Suprapubic skin (tissue), 4 donors: Measurements from ENCODE around the gene RAB5IF. TPM values are rescaled to one million over a fixed set of nuclear protein-coding genes. Genes with fewer than 3 reads are reported as not detected.

Source experiments
- DNase-seq, 2 donors: peaks; one replicate each; pipeline ENCODE4 v3.0.0-alpha.2; 2019; ENCODE audit warnings: low spot score in 2 of 2
- H3K27ac ChIP-seq: fragments of 200-600 bp; sonication (generic); one replicate; pipeline ENCODE4 v1.5.1; 2019
- H3K27me3 ChIP-seq: fragments of 200-600 bp; sonication (generic); one replicate; pipeline ENCODE4 v1.5.1; 2019
- H3K36me3 ChIP-seq: fragments of 200-600 bp; sonication (generic); one replicate; pipeline ENCODE4 v1.5.1; 2019
- H3K4me1 ChIP-seq: fragments of 200-600 bp; sonication (generic); one replicate; pipeline ENCODE4 v1.5.1; 2019
- H3K4me3 ChIP-seq: fragments of 200-600 bp; sonication (generic); one replicate; pipeline ENCODE4 v1.5.1; 2019; ENCODE audit warnings: mild to moderate bottlenecking
- H3K9me3 ChIP-seq: fragments of 200-600 bp; sonication (generic); one replicate; pipeline ENCODE4 v1.5.1; 2019
- EP300 ChIP-seq: sonication (generic); formaldehyde crosslinking; IDR thresholded peaks from one replicate; pipeline ENCODE4 v1.6.1; 2017; ENCODE audit warnings: antibody characterized with exemption
- POLR2A ChIP-seq, 2 donors: fragments of 450-650 bp; IDR thresholded peaks; one replicate each; pipeline ENCODE4 v1.6.1; 2017; ENCODE audit warnings: antibody characterized with exemption in 2 of 2, mild to moderate bottlenecking in 2 of 2, moderate library complexity in 2 of 2
- POLR2AphosphoS5 ChIP-seq, 3 donors: sonication (generic); formaldehyde crosslinking; IDR thresholded peaks; one replicate each; pipeline ENCODE4 v1.6.1; 2017; ENCODE audit warnings: antibody characterized with exemption in 3 of 3
- WGBS: methylation state at CpG from one replicate; pipeline ENCODE4 v1.1.5; 2018; 5-methylcytosine and 5-hydroxymethylcytosine counted together
- total RNA-seq, 4 donors: library from RNA; depleted of rRNA; stranded (reverse); fragments of >200 nt; gene quantifications; one replicate each; pipeline ENCODE4 v1.1.0, GENCODE V29; 2016
- TF ChIP-seq, protein P1 (sequence below), 2 donors: fragments of 200-600 bp in 1 of 2; fragments of 450-650 bp in 1 of 2; sonication (generic) in 1 of 2; IDR thresholded peaks; one replicate each; pipeline ENCODE4 v1.5.1; 2016 to 2019; ENCODE audit warnings: antibody characterized with exemption in 2 of 2, mild to moderate bottlenecking in 1 of 2, moderate library complexity in 1 of 2

The RAB5IF gene
- total RNA-seq, 4 donors from 2014 or later: 42.2 to 127 (median 89.4) TPM

DNA sequence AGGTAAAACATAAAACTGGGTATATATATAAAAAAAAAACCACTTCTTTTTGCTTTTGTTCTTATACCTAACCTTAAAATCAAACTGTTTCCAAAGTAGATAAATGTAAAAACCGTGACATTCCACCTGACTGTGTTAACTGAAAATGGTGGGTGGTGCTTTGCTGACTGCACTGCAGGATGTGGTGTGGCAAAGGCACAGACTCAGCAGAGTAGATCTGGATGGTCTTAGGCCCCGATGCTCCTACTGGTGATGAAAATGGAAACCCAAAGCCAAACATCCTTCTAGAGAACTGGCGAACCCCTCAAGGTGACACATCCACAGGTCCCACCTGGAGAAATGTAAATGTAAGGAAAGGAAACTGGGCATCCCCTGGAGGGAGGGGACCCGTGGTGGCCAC is 23.3 kb upstream of the RAB5IF start:
- Histone ChIP-seq H3K4me3 (no peak overlapping the region), H3K27me3 (no peaks in the 10 kb centered on the region), H3K27ac (no peak overlapping the region), H3K36me3 (peaks cover 35% of the 10 kb centered on the region), H3K4me1 (peaks cover 16% of the 10 kb centered on the region), H3K9me3 (no peaks in the 10 kb centered on the region)
- WGBS: 73% methylated on average over 4 of the region's 4 CpGs
- DNase-seq: no peak
- TF ChIP-seq EP300: no peak
- TF ChIP-seq, protein P1, sequence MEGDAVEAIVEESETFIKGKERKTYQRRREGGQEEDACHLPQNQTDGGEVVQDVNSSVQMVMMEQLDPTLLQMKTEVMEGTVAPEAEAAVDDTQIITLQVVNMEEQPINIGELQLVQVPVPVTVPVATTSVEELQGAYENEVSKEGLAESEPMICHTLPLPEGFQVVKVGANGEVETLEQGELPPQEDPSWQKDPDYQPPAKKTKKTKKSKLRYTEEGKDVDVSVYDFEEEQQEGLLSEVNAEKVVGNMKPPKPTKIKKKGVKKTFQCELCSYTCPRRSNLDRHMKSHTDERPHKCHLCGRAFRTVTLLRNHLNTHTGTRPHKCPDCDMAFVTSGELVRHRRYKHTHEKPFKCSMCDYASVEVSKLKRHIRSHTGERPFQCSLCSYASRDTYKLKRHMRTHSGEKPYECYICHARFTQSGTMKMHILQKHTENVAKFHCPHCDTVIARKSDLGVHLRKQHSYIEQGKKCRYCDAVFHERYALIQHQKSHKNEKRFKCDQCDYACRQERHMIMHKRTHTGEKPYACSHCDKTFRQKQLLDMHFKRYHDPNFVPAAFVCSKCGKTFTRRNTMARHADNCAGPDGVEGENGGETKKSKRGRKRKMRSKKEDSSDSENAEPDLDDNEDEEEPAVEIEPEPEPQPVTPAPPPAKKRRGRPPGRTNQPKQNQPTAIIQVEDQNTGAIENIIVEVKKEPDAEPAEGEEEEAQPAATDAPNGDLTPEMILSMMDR (IDR thresholded peaks at IDR 0.05): no peak
- no peak for TF ChIP-seq POLR2A (IDR thresholded peaks at IDR 0.05)
- no peak for TF ChIP-seq POLR2AphosphoS5 (IDR thresholded peaks at IDR 0.05)

DNA sequence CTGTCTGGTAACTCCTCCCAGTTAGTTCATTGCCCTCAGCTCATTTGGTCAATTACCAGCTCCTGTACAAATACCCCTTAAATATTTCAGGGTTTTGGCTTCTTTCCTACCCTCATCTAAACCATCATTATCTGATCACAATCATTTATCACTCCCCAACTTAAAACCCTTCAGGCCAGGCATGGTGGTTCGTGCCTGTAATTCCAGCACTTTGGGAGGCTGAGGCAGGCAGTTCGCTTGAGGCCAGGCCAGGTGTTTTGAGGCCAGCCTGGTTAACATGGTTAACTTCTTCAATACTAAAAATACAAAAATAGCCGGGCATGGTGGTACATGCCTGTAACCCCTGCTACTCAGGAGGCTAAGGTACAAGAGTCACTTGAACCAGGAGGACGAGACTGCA is 22.8 kb upstream of the RAB5IF start:
- 89% methylated on average over 4 of the region's 4 CpGs for WGBS
- DNase-seq: no peak
- H3K27me3 ChIP-seq: no peaks in the 10 kb centered on the region
- H3K4me3 ChIP-seq: no peak overlapping the region
- peaks cover 16% of the 10 kb centered on the region for H3K4me1 ChIP-seq
- no peak for TF ChIP-seq POLR2AphosphoS5 (IDR thresholded peaks at IDR 0.05)
- no peak for TF ChIP-seq POLR2A (IDR thresholded peaks at IDR 0.05)
- TF ChIP-seq EP300: no peak
- TF ChIP-seq, protein P1 (IDR thresholded peaks at IDR 0.05): no peak
- H3K27ac ChIP-seq: no peak overlapping the region
- peaks cover 35% of the 10 kb centered on the region for H3K36me3 ChIP-seq
- H3K9me3 ChIP-seq: no peaks in the 10 kb centered on the region

DNA sequence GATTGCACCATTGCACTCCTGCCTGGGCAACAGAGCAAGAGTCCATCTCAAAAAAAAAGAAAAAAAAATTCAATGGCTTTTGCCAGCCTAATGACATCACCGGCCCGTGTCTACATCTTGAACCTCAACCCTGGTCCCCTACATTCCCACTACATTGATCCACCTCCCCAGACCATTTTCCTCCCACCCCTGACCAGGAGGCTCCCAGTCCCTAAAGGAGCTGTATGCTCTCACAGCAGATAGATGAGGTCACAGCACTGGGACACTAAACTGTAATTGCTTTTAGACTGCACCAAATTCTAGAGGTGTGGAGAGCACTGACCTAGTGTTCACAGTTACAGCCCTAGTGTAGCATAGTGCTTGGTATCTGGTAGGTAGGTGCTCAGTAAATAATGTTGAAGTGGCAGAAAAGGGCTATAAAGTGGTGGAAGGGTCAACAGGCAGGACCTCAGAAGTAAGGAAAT is 21.5 kb upstream of the RAB5IF start:
- H3K36me3 ChIP-seq: peaks cover 30% of the 10 kb centered on the region
- 84% methylated on average over 2 of the region's 2 CpGs for WGBS

DNA sequence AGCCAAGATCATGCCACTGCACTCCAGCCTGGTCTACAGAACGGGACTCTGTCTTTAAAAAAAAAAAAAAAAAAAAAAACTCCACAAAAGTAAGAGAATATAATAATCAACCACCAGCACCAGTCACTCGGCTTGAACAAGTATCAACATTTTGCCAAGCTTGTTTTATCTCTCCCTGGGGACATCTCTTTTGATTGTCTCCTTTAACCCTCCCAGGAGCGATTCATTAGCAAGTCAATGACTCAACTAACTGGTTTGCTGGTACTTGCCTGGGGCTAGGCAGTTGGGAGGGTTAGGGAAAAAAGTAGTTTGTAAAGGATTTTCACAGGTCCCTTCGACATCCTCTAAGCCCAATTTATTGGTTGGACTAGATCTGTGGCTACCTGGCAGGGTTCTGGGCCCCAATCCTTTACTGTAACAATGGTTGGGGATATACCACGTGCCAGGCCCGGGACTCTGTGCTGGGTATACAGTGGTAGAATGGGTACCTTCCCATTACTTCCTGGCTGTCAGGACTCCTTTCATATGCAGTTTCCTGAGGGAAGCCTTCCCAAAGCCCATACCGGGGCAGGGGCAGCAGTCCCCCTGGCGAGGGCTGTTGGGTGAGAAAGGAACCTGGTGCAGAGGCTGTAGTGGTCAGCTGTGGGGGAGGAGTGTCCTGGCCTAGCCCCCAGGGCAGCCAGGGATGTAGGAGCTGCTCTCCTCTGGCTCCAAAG is 20.0 kb upstream of the RAB5IF start:
- no peak for DNase-seq
- Histone ChIP-seq H3K27me3 (no peaks in the 10 kb centered on the region), H3K36me3 (peaks cover 16% of the 10 kb centered on the region), H3K9me3 (no peaks in the 10 kb centered on the region), H3K27ac (no peak overlapping the region), H3K4me1 (peaks cover 16% of the 10 kb centered on the region), H3K4me3 (no peak overlapping the region)
- 39% methylated on average over 5 of the region's 8 CpGs for WGBS
- TF ChIP-seq, protein P1 (IDR thresholded peaks at IDR 0.05): no peak
- TF ChIP-seq POLR2A (IDR thresholded peaks at IDR 0.05) (no peak), EP300 (no peak), POLR2AphosphoS5 (IDR thresholded peaks at IDR 0.05) (no peak)

More for the DNA sequence above, 21.5 kb upstream of the RAB5IF start:
- Histone ChIP-seq H3K27ac (no peak overlapping the region), H3K9me3 (no peaks in the 10 kb centered on the region), H3K27me3 (no peaks in the 10 kb centered on the region), H3K4me3 (no peak overlapping the region), H3K4me1 (peaks cover 16% of the 10 kb centered on the region)
- DNase-seq: no peak
- TF ChIP-seq EP300 (no peak), POLR2AphosphoS5 (IDR thresholded peaks at IDR 0.05) (no peak), POLR2A (IDR thresholded peaks at IDR 0.05) (no peak)
- TF ChIP-seq, protein P1 (IDR thresholded peaks at IDR 0.05): no peak

DNA sequence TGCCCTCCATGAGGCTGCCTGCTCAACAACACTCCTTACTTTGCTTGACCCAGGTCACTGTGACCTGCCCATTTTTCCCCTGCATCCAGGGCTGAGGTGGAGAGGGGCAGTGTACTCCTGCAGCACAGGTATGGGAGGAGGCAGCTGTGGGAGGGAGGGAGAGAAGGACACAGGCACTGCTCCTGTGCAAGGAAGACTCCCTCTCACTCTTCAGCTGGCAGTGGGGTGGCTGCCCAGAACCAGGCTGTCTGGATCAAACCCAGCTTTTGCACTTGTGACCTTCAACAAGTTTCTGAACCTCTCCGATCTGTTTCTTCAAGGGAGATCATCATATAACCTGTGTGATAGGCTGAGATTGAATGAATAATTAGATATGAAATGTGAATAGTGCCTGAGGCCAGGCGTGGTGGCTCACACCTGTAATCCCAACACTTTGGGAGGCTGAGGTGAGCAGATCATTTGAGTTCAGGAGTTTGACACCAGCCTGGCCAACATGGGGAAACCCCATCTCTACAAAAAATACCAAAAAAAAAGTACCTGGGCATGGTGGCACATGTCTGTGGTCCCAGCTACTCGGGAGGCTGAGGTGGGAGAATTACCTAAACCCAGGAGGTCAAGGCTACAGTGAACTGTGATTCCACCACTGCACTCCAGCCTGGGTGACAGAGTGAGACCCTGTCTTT is 18.1 kb upstream of the RAB5IF start:
- Histone ChIP-seq H3K9me3 (no peaks in the 10 kb centered on the region), H3K36me3 (peaks cover 3% of the 10 kb centered on the region), H3K27me3 (no peaks in the 10 kb centered on the region), H3K4me1 (peaks cover 18% of the 10 kb centered on the region), H3K4me3 (no peak overlapping the region), H3K27ac (no peak overlapping the region)
- 72% methylated on average over 3 of the region's 3 CpGs for WGBS
- no peak for DNase-seq
- TF ChIP-seq EP300 (no peak), POLR2A (IDR thresholded peaks at IDR 0.05) (no peak), POLR2AphosphoS5 (IDR thresholded peaks at IDR 0.05) (no peak)
- TF ChIP-seq, protein P1 (IDR thresholded peaks at IDR 0.05): no peak
